Pons (tissue), 1 donor: ENCODE data around the gene ARRDC2.
"Not testable (repeated sequence)": the region's sequence is repeated elsewhere in the genome, so short reads cannot be mapped to it uniquely, and the experiment has no call there.

Experiments
- DNase-seq: peaks from one replicate; pipeline ENCODE4 v3.0.0-alpha.2; 2016; ENCODE audit warnings: low spot score

The ARRDC2 gene

DNA sequence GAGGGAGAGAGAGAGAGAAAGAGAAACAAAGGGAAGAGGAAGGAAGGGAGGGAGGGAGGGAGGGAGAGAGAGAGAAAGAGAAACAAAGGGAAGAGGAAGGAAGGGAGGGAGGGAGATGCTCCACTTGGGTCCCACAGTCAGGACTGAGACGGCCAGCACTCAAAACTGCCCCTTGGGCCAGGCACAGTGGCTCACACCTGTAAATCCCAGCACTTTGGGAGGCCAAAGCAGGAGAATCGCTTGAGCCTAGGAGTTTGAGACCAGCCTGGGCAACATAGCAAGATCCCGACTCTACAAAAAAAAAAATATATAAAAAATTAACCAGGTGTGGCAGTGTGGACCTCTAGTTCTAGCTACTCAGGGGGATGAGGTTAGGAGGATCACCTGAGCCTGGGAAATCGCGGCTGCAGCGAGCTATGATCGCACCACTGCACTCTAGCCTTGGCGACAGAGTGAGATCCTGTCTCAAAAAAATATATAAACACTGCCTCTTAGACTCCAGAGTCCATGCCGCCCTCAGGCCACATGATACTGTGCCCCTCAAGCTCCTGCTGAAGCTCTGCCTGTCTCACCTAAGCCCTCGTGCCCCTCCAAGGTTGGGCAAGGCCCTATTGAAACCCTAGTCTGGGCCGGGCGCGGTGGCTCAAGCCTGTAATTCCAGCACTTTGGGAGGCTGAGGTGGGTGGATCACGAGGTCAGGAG is 8.4 kb downstream of the ARRDC2 start:
- DNase-seq, result no peak

DNA sequence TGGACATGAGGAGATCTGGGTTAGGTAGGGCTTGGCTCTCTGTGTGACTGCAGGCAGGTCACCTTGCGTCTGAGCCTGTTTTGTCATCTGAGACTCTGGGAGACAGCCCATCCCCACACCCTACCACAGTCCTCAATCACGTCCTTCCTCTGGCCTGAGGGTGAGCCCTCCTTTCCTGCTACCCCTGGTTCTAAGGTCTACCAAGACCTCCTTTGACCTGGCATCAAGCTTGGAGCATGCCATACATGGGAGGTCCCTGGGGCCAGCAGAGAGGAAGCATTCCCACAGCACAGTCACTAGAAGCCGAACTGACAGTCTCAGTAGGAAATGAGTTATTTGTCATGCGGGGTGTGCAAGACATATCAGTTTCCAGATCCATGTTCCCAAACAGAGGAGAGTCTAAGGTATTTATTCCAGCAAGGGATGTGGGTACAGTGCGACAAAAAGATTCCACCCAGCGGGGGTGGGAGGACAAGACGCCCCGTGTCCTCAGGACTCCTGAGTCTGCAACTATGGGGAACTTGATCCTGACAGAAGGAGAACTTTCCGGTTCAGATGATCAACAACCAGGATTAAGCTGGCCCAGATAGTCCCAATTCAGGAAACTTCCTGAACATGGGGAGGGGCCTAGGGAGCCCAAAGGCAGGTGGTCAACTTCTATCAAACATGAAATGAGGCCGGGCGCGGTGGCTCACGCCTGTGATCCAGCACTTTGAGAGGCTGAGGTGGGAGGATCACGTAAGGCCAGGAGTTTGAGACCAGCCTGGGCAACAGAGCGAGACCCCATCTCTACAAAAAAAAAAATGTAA is 9.5 kb downstream of the ARRDC2 start:
- DNase-seq, result peak; percentile 66

DNA sequence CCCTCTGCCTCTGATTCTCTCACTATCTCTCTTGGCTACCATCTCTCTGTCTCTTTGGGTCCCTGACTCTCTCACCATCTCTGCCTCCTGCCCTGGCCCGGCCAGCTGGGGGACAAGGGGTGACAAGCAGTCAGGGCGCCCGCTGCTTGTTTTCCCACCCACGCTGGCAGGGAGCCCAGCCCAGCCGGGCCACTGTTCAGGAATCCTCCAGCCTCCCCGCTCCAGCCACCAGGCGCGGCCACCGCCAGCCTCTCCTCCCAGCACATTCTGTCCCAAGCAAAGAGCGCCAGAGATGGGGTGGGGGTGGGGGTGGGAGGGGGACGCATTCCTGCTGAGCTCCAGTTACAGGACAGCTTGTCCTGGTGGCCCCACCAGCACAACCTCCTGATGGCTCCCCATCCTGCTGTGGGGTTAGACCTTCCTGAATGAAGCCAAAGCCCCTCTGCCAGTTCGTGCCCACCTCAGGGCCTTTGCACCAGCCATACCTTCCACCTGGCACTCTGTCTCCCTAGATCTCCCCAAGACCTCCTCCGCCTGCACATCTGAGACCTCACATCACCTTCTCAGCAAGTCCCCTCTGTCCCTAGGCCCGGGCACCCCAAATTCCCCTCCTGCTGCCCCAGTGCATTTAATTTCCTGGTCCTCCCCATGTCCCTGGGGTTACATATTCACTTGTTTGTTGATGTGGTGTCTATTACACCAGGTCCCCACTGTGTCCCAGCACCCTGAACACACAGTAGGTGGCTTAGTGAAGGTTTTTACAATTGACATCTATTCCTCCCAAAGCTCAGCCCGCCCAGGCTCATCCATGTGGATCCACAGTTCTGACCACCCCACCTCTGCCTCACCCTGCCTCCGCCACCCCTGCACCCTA is 12.5 kb downstream of the ARRDC2 start:
- DNase-seq, result peak; percentile 90

DNA sequence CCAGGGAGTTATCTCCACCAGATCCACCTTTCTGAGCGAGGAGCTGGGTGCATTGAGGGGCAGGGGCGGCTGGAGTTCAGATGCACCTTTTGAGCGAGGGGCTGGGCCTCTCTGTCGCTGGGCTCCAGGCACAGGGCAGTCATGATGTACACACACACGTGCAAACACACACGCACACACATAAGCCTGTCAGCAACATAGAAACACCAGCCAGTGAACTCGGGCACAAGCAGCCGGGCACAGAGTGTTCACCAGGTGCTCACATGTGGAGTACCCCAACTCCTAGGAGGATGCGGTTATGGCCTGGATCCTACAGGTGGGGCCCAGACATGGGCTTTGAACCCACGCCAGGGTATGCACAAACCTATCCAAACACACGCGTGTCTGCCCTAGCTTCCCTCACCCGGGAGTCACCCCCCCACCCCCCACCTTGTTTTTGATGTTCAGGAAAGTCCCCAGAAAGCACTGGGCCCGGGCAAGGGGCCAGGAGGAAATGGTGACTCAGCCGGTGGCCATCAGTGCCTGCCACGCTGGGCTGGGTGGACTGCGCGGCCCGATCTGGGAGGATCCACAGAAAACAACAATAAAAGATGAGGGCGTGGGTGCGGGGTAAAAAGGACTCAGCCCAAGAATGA is 13.3 kb downstream of the ARRDC2 start:
- peak; percentile 87 for DNase-seq

DNA sequence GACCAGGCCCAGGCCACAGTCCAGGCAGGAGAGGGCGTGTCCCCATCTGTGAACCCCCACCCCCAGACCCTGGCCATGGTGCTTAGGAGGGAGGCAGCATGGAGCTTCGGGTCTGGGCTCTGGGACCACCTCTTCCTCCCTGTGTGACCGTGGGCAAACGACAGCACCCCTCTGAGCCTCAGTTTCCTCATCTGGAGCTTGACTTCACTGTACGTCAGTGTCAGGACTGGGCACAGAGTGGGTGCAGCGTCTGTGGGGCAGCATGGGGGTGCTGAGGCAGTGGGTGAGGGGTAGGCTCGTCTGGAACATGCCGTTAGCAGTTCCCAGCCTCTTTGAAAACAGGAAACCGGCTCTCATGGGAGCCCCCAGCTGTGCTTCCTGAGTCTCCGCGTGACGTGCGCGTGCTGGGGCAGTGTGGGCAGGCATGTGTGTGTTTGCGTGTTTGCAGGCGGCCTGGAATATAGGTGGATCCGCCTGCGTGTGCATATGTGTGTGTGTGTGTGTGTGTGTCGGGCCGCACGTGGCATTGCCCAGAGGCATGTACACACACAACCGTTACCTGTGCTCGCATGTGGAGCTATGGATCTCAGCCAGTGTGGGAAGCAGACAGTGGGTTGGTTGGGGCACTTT is 15.8 kb downstream of the ARRDC2 start:
- peak; percentile 79 for DNase-seq

DNA sequence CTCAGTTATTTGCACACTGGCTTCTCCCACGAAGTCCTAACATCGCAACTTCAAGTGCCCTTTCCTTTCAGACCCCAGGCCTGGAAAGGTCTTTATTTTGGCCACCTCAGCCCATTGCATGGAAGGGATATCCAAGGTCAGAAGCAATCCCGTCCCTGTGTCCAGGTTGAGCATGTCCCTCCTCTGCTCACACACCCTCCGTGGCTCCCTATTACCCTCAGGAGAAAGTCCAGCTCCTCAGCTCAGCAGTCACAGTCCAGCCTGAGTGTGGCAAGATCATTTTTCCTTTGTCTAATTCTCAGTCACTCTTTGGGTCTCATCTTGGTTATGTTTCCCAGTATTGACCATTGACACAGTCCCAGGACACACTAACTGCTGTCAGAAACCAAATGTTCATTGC is 19.2 kb downstream of the ARRDC2 start:
- DNase-seq, result no peak

DNA sequence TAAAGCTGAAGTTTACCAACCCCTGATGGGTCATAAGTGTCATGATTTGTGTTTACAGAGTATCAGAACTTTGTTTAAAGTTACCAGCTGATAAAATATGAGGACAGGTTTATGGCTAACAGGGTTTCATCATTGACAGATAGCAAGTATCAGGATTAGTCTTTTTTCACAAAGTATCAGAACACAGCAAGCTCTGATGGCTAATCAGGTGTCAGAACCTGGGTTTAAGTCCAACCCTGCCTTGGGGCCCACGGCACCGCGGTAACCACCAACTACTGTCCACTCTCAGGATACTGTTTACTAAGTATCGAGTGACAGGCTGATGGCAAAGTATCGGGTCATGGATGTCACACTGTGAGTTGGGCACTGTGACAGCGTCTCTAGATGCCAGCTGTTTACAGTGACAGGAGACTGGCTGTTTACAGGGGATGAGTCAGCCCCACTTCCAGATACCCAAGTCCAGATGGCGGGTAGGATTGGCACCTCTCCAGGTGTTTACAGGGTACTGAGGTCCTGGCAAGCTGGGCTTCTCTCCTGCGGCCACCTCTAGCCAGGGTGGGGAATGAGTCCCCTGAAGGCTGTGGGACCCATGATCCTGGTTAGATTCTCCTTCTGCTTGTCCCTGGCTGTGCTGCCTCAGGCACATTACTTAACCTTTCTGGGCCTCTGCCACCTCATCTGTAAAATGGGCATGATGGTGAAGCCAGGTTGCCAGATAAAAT is 21.8 kb downstream of the ARRDC2 start:
- peak; percentile 80 for DNase-seq

DNA sequence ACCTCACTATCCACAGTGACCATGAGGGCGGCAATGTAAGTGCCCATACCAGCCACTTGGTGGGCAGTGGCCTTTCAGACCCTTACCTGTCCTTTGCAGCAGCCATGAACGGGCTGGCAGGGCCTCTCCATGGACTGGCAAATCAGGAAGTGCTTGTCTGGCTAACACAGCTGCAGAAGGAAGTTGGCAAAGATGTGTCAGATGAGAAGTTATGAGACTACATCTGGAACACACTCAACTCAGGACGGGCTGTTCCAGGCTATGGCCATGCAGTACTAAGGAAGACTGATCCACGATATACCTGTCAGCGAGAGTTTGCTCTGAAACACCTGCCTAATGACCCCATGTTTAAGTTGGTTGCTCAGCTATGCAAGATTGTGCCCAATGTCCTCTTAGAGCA is 23.4 kb downstream of the ARRDC2 start:
- DNase-seq, result not testable (repeated sequence)

DNA sequence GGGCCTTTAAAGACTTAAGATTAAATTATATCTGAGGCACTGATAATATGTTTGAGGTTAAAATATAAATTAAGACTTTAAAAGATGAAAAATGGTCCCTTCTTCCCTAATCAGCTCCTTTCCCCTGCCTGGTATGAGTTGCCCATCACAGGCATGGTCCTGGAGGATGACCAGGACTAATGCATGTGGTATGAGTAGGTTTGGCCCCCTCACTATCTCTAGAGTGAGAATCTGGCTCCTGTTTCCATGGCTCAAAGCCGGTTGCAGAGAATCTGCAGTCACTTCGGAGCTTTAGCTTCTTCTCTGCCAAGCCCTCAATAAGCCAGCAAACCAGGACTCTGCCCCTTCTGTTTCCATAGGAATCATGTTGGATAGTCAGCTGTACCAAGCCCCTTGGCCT is 24.1 kb downstream of the ARRDC2 start:
- not testable (repeated sequence) for DNase-seq

DNA sequence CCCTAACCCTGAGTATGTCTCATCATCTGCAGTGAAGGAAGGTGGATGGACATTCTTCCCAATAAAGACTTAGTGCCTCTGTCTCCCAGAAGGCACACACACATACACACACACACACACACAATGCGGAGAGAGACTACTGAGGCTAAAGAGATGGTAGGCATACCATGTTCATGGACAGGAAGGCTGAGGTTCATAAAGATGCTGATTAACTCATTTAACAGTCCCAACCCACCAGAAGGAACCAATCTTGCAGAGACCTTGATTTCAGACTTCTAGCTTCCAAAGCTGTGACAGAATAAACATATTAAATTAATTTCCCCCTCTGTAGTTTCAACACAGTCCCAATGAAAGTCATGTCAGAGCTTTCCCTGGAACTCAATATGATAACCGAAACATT is 33.1 kb downstream of the ARRDC2 start:
- no peak for DNase-seq

DNA sequence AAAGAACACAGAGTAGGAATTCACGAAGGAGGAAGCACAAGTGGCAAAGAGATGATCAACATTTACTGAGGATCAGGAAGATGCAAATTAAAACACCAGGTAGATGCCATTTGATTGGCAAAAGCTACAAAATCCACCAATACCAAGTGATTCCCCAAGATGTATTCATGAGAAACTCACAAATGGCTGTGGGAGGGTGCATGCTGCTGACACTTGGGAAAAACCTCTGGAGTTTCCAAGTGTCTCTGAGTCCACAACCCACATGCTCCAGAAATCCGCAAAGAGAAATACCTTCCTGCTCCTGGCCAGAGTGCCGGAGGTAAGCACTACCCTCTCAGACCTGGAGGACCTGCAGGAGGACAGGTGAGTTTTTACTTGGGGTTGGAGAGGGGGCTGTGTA is 35.7 kb downstream of the ARRDC2 start:
- no peak for DNase-seq

DNA sequence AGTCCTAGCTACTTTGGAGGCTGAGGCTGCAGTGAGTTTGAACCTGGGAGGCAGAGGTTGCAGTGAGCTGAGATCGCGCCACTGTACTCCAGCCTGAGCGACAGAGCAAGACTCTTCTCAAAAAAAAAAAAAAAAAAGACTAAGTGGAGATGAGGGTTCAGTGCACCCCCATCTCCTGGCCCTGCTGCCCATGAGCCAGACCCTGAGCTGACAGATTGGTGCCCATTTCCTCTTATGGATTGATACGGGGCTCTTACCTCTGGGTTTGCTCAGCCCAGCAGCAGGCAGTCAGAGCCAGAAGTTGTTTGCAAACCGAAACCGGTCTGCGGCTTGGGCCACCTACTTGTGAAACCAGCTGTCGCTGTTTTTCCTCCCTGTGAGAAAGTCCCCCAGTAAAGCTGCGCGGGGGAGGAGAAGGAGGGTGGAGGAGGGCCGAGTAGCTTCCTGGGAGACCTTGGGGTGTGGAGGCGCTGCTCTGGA is 36.9 kb downstream of the ARRDC2 start:
- DNase-seq, result peak; percentile 79

DNA sequence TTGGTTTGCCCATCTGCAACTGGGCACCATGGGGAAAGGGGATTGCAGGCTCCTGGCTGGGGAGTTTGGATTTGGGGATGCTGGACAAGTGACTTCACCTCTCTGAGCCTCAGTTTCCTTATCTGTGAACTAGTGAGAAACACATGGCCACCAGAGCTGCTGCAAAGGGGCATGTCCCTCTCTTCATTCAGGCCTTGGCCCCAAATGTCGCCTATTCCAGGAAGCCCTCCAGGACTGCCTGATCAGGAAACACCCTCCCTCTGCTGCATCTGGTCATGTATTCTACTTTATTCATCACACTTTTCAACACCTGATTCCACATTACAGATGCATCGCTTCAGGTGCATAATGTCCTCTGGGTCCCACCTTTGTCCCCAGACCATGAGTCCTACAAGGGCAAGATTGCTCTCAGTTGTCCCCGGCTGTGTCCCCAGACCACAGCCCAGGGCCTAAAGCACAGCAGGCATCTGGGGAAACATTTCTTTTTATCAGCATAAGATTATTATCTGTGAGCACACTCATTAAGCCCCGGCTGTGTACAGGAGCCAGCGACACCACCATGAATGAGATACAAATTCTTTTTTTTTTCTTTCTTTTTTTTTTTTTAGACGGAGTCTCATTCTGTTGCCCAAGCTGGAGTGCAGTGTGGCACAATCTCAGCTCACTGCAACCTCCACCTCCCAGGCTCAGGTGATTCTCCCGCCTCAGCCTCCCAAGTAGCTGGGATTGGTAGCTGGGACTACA is 37.5 kb downstream of the ARRDC2 start:
- no peak for DNase-seq

DNA sequence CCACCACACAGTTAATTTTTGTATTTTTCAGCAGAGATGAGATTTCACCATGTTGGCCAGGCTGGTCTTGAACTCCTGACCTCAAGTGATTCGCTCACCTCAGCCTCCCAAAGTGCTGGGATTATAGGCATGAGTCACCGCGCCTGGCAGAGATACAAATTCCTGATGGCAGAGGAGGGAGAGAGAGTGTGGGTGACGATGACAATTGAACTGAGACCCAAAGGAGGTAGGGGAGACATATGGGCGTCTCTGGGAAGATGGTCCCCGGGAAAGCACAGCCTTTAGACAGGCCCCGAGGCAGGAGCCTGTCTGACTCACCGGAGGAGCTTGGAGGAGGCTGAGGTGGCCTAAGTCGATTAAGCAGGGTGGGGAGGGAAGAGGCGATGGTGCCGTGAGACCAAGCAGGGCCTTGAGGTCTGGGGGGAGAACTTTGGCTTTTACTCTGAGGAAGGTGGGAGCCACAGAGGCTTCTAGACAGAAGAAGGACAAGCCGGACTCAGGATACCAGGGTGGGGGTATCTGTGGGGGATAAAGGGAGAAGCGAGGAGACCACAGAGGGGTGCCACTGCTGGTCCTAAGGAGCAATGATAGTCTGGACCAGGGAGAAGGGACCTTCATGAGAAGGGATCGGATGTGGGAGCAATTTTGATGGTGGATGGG is 38.2 kb downstream of the ARRDC2 start:
- no peak for DNase-seq

DNA sequence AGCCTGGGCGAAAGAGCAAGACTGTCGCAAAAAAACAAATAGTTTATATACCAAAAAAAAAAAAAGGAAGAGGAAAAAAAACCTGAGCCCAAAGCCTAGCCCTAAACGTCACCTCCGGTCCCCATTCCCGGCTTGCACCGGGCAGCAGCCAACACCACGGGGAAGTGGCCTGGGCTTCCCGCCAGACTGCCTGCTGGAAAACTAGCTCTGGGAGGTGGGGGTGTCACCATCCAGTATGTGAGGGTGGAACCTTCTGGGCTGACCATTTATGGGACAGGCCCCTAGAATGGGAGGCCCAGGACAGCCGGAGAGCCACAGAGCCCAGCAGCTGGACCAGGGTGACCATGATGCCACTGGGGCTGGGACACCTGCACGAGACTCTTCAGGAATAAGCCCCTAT is 41.4 kb downstream of the ARRDC2 start:
- peak; percentile 63 for DNase-seq

DNA sequence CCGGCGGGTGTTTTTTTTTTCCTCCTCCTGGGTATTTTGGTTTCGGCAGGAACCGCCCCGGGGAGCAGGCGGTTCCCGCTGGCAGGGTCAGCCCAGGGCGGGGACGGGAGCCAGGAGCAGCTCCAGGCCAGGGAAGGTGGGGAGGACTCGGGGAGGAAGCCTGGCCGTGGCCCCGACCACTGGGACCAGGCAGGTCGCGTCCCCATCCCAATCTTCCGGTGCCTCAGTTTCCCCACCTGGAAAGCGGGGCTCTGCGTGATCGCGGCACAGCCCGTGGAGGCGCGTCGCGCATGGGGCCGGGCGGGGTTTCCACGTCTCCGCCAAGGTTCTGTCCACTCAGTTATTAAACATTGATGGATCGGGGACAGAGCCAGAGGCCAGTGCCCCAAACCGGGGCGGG is 43.9 kb downstream of the ARRDC2 start:
- DNase-seq, result no peak

DNA sequence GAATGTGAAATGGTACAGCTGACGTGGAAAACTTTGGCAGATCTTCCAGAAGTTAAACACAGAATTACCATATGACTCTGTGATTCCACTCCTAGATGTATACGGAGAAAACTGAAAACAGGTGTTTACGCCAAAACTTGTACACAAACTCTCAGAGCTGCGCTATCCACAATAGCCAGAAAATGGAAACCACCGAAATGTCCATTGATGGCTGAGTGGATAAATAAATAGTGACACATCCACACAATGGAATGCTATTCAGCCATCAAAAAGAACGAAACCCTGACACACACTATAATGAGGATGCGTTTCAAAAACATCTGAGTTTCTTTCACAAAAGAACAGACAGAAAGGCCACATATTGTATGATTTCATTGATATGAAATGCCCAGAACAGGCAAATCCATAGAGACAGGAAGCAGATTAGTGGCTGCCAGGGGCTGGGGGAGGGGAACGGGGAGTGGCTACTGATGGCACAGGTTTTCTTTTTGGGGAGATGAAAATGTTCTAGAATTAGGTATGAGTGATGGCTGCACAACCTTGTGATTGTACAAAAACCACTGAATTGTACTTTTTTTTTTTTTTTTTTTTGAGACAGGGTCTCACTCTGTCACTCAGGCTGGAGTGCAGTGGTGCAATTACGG is 45.7 kb downstream of the ARRDC2 start:
- DNase-seq, result no peak

DNA sequence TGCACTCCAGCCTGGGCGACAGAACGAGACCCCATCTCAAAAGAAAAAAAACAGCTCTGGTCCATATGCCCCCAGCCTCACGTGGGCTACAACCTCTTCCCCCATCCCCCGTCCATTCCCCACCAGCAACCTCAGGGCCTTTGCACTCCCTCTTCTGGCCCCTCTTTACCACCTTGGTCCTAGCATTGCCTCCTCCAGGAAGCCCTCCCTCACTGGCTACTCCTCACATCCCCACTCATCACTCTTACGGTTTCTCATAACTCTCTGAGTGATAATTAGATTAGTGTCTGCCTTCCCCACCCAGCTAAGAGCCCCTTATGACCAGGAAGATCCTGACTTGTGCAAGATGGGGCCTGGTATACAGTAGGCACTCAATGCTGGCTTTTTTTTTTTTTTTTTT is 48.0 kb downstream of the ARRDC2 start:
- no peak for DNase-seq

DNA sequence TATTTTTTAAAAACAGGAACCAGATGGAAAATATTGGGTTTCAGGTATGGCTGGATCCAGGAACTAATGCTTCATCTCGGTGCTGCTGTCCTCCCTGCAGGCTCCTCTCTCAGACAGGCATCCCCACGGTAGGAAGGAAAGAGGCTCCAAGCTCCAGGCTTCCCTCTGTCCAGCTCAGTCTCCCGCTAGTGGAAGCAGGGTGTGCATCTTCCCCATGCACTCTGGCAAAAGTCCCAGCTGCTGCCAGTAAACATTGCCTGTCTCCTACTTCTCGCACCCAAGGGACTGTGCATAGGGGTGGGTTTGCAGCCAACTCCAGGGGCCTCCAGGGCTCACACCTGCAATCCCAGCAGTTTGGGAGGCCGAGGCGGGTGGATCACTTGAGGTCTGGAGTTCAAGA is 49.6 kb downstream of the ARRDC2 start:
- peak; percentile 82 for DNase-seq
